ENCODE measurements around the gene PHOX2A.

PHOX2A gene

GRCh38 chr11:72265951-72266350 lies 22.0 kb upstream of the PHOX2A start:
- H3K4me1 Mint-ChIP-seq, result no peaks in the 10 kb centered on the region
- no peaks in the 10 kb centered on the region for H3K36me3 Mint-ChIP-seq (ENCODE audit: low read depth)
- TF ChIP-seq, protein P1, sequence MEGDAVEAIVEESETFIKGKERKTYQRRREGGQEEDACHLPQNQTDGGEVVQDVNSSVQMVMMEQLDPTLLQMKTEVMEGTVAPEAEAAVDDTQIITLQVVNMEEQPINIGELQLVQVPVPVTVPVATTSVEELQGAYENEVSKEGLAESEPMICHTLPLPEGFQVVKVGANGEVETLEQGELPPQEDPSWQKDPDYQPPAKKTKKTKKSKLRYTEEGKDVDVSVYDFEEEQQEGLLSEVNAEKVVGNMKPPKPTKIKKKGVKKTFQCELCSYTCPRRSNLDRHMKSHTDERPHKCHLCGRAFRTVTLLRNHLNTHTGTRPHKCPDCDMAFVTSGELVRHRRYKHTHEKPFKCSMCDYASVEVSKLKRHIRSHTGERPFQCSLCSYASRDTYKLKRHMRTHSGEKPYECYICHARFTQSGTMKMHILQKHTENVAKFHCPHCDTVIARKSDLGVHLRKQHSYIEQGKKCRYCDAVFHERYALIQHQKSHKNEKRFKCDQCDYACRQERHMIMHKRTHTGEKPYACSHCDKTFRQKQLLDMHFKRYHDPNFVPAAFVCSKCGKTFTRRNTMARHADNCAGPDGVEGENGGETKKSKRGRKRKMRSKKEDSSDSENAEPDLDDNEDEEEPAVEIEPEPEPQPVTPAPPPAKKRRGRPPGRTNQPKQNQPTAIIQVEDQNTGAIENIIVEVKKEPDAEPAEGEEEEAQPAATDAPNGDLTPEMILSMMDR (IDR thresholded peaks at IDR 0.05), result no peak
- H3K9me3 Mint-ChIP-seq, result no peaks in the 10 kb centered on the region
- H3K27ac Mint-ChIP-seq, result no peak overlapping the region
- peaks cover 50% of the 10 kb centered on the region for H3K27me3 Mint-ChIP-seq (ENCODE audit: low read depth, poor library complexity)
- no peak for DNase-seq
- H3K4me3 Mint-ChIP-seq, result no peak overlapping the region

DNA sequence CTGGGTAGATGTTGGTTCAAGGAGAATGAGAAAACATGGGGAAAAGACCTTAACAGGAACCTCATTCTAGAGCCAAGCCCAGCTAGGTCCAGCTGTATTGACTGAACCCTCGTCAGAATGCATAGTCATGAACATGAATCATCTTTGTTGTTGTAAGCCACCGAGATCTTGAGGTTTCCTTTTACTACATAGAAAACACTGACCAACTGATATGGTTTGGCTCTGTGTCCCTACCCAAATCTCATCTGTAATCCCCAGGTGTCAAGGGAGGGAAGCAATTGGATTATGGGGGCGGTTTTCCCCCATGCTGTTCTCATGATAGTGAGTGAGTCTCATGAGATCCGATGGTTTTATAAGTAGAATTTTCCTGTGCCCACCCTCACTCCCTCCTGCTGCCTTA lies 19.4 kb upstream of the PHOX2A start:
- no peak for DNase-seq
- TF ChIP-seq, protein P1 (IDR thresholded peaks at IDR 0.05), result no peak
- no peak overlapping the region for H3K4me3 Mint-ChIP-seq
- no peak overlapping the region for H3K27ac Mint-ChIP-seq
- no peaks in the 10 kb centered on the region for H3K9me3 Mint-ChIP-seq
- H3K27me3 Mint-ChIP-seq (ENCODE audit: low read depth, poor library complexity), result peaks cover 43% of the 10 kb centered on the region
- no peaks in the 10 kb centered on the region for H3K4me1 Mint-ChIP-seq
- no peaks in the 10 kb centered on the region for H3K36me3 Mint-ChIP-seq (ENCODE audit: low read depth)

GRCh38 chr11:72260574-72260973 lies 16.6 kb upstream of the PHOX2A start:
- TF ChIP-seq, protein P1 (IDR thresholded peaks at IDR 0.05), result no peak
- Mint-ChIP-seq H3K4me1 (no peaks in the 10 kb centered on the region), H3K27me3 (ENCODE audit: low read depth, poor library complexity) (peaks cover 38% of the 10 kb centered on the region), H3K27ac (no peak overlapping the region), H3K36me3 (ENCODE audit: low read depth) (no peaks in the 10 kb centered on the region), H3K4me3 (no peak overlapping the region), H3K9me3 (no peaks in the 10 kb centered on the region)
- DNase-seq, result no peak

DNA sequence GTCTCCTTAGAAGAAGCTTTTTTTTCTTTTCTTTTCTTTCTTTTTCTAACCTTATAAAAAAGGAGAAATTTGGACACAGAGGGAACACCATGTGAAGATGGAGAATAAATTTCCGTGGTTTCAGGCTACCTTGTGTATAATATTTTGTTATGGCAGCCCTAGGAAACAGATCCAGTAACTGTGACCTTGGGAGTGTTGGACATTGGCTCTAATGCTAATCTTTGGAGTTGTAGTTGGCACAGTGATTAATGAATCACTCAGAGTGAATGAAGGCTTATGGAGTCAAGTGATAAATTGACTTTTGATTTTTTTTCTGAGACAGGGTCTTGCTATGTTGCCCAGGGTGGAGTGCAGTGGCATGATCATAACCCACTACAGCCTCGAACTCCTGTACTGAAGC lies 15.5 kb upstream of the PHOX2A start:
- peaks cover 7% of the 10 kb centered on the region for H3K9me3 Mint-ChIP-seq
- H3K4me3 Mint-ChIP-seq, result no peak overlapping the region
- no peaks in the 10 kb centered on the region for H3K36me3 Mint-ChIP-seq (ENCODE audit: low read depth)
- no peak overlapping the region for H3K27ac Mint-ChIP-seq
- DNase-seq, result no peak
- no peaks in the 10 kb centered on the region for H3K4me1 Mint-ChIP-seq
- H3K27me3 Mint-ChIP-seq (ENCODE audit: low read depth, poor library complexity), result peaks cover 40% of the 10 kb centered on the region
- TF ChIP-seq, protein P1 (IDR thresholded peaks at IDR 0.05), result no peak

GRCh38 chr11:72257570-72257969 lies 13.6 kb upstream of the PHOX2A start:
- TF ChIP-seq, protein P1 (IDR thresholded peaks at IDR 0.05), result no peak
- no peak overlapping the region for H3K4me3 Mint-ChIP-seq
- H3K36me3 Mint-ChIP-seq (ENCODE audit: low read depth), result no peaks in the 10 kb centered on the region
- no peaks in the 10 kb centered on the region for H3K4me1 Mint-ChIP-seq
- H3K27ac Mint-ChIP-seq, result no peak overlapping the region
- DNase-seq, result no peak
- peaks cover 19% of the 10 kb centered on the region for H3K9me3 Mint-ChIP-seq
- peaks cover 39% of the 10 kb centered on the region for H3K27me3 Mint-ChIP-seq (ENCODE audit: low read depth, poor library complexity)

DNA sequence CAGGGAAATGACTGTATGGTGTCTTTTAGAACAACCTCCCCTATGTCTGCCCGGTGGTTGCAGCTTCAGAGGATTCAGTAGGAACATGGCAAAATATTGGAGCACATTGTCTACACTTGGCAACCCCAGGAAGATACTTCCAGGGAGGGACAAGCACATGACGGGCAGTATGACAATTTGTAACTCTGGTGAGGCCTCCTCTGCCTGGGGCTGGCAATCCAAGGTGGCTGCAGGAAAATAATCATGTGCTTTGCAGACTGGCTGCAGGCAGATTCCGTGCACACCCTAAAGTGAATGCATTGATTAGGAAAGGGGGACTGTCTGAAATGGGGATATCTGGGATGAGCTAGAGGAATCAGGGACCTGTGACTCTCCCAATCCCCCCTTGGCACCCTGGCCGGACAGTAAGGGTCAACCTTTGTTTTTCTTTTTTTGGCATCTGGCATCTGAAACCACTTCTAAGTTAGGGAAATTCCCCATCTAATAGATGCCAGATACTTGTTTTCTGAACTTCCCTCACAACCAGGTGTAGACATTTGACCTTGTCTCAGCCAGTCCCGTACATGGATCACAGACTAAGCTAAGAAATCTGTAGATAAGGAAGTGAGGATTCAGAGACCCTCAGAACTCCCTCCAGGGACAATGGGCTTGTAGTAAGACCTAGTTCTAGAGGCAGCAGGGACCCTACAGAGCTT lies 10.5 kb upstream of the PHOX2A start:
- H3K4me3 Mint-ChIP-seq, result no peak overlapping the region
- peaks cover 34% of the 10 kb centered on the region for H3K27me3 Mint-ChIP-seq (ENCODE audit: low read depth, poor library complexity)
- TF ChIP-seq, protein P1 (IDR thresholded peaks at IDR 0.05), result no peak
- peaks cover 19% of the 10 kb centered on the region for H3K9me3 Mint-ChIP-seq
- no peak overlapping the region for H3K27ac Mint-ChIP-seq
- H3K4me1 Mint-ChIP-seq, result no peaks in the 10 kb centered on the region
- no peaks in the 10 kb centered on the region for H3K36me3 Mint-ChIP-seq (ENCODE audit: low read depth)
- DNase-seq, result no peak
